Globus pallidus (tissue), 1 donor: ENCODE results near the gene SP3.

ENCODE experiments used
- DNase-seq: peaks from one replicate; pipeline ENCODE4 v3.0.0-alpha.2; 2015; ENCODE audit warnings: low spot score

SP3 gene

GRCh38 chr2:173942861-173943523, 22.2 kb downstream of the SP3 start:
- no peak for DNase-seq

- DNase-seq, result no peak
Measured at GRCh38 chr2:173941567-173941966, 23.6 kb downstream of the SP3 start.

- no peak for DNase-seq
Measured at GRCh38 chr2:173940208-173941020, 24.8 kb downstream of the SP3 start.

GRCh38 chr2:173938700-173939384, 26.3 kb downstream of the SP3 start:
- DNase-seq, result no peak

GRCh38 chr2:173935305-173935704, 29.9 kb downstream of the SP3 start:
- DNase-seq, result no peak

- DNase-seq, result no peak
Measured at GRCh38 chr2:173934895-173935294, 30.3 kb downstream of the SP3 start.

GRCh38 chr2:173931751-173932150, 33.4 kb downstream of the SP3 start:
- no peak for DNase-seq

- DNase-seq, result no peak
Measured at GRCh38 chr2:173929441-173929840, 35.7 kb downstream of the SP3 start.

- DNase-seq, result no peak
Measured at GRCh38 chr2:173926875-173927274, 38.3 kb downstream of the SP3 start.

GRCh38 chr2:173924285-173924684, 40.9 kb downstream of the SP3 start:
- DNase-seq, result no peak

- DNase-seq, result no peak
Measured at GRCh38 chr2:173922760-173923159, 42.4 kb downstream of the SP3 start.

- DNase-seq, result no peak
Measured at GRCh38 chr2:173922068-173922467, 43.1 kb downstream of the SP3 start.

- DNase-seq, result no peak
Measured at GRCh38 chr2:173914055-173914927, 50.9 kb downstream of the SP3 start.

GRCh38 chr2:173909846-173910245, 55.3 kb downstream of the SP3 start:
- no peak for DNase-seq

GRCh38 chr2:173906626-173907025, 58.5 kb downstream of the SP3 start:
- no peak for DNase-seq

- DNase-seq, result no peak
Measured at GRCh38 chr2:173903601-173904394, 61.4 kb downstream of the SP3 start.

GRCh38 chr2:173898996-173899395, 66.2 kb downstream of the SP3 start:
- DNase-seq, result no peak

- DNase-seq, result peak; percentile 14
Measured at GRCh38 chr2:173898178-173898668, 67.0 kb downstream of the SP3 start.

GRCh38 chr2:173896755-173897154, 68.4 kb downstream of the SP3 start:
- DNase-seq, result no peak

GRCh38 chr2:173892341-173892740, 72.8 kb downstream of the SP3 start:
- no peak for DNase-seq
